IMR-90 (cell line): ENCODE data around the gene CD300C. TPM values are rescaled to one million over a fixed set of nuclear protein-coding genes. Genes with fewer than 3 reads are reported as not detected.

ENCODE experiments used
- ATAC-seq: fragments of 200-7000 bp; cut with Tn5 transposase; 2 replicates; pipeline ENCODE4 v1.9.1; 2020; ENCODE audit warnings: low read depth, mild to moderate bottlenecking, moderate library complexity
- BruUV-seq: library from RNA; stranded (reverse); fragments of 400-500 nt; replicated peaks from 2 replicates; lab custom pipeline; 2021; lab: Mats Ljungman, UMichigan
- CTCF ChIA-PET: fragments of 300-600 bp; formaldehyde crosslinking; extraction: SDS; loops from one replicate; lab custom pipeline; 2021; ENCODE audit warnings: antibody characterized with exemption; lab: Yijun Ruan, JAX
- POLR2A ChIA-PET: fragments of 300-600 bp; sonication (Branson Sonifier 250); formaldehyde crosslinking; loops from one replicate; lab custom pipeline; 2022; ENCODE audit warnings: antibody characterized with exemption; ENCODE audit not compliant: unreplicated experiment; lab: Charles Lee
- DNase-seq: peaks from one replicate; pipeline ENCODE4 v3.0.0; 2013
- H2AFZ ChIP-seq: replicated peaks from 2 replicates; pipeline ENCODE3; 2013; ENCODE audit warnings: low read length, mild to moderate bottlenecking; ENCODE audit not compliant: poor library complexity
- H2AK5ac ChIP-seq: 2 replicates; pipeline ENCODE4 v1.6.1; 2013; ENCODE audit warnings: low read depth, low read length, inconsistent platforms
- H2AK9ac ChIP-seq: replicated peaks from 2 replicates; pipeline ENCODE3; 2013; ENCODE audit warnings: mild to moderate bottlenecking, low read depth, low read length, moderate library complexity; ENCODE audit not compliant: poor library complexity
- H2BK120ac ChIP-seq: 2 replicates; pipeline ENCODE4 v1.6.1; 2013; ENCODE audit warnings: low read depth, low read length, inconsistent platforms
- H2BK15ac ChIP-seq: 3 replicates; pipeline ENCODE4 v1.6.1; 2013; ENCODE audit warnings: low read depth, low read length, inconsistent platforms
- H2BK20ac ChIP-seq: 2 replicates; pipeline ENCODE4 v1.6.1; 2013; ENCODE audit warnings: low read depth, mild to moderate bottlenecking, inconsistent platforms, low read length, moderate library complexity
- H2BK5ac ChIP-seq: 2 replicates; pipeline ENCODE4 v1.6.1; 2013; ENCODE audit warnings: mild to moderate bottlenecking, low read depth, low read length, inconsistent platforms; ENCODE audit not compliant: poor library complexity, severe bottlenecking
- H3K14ac ChIP-seq: replicated peaks from 2 replicates; pipeline ENCODE4 v1.6.1; 2013; ENCODE audit warnings: low read depth, low read length, inconsistent platforms
- H3K18ac ChIP-seq: 2 replicates; pipeline ENCODE4 v1.6.1; 2013; ENCODE audit warnings: low read depth, low read length, control low read depth
- H3K23ac ChIP-seq: 2 replicates; pipeline ENCODE4 v1.6.1; 2013; ENCODE audit warnings: low read depth, low read length, inconsistent platforms
- H3K27ac ChIP-seq: 2 replicates; pipeline ENCODE4 v1.5.1; 2013; ENCODE audit warnings: mild to moderate bottlenecking, control low read depth, low read length; ENCODE audit not compliant: insufficient read depth
- H3K27me3 ChIP-seq: 2 replicates; pipeline ENCODE4 v1.6.1; 2013; ENCODE audit warnings: low read length; ENCODE audit not compliant: control insufficient read depth, insufficient read depth
- H3K36me3 ChIP-seq: 2 replicates; pipeline ENCODE4 v1.6.1; 2013; ENCODE audit warnings: low read length, mixed read lengths; ENCODE audit not compliant: control insufficient read depth, insufficient read depth
- H3K4ac ChIP-seq: 2 replicates; pipeline ENCODE4 v1.6.1; 2013; ENCODE audit warnings: low read depth, low read length, inconsistent platforms
- H3K4me1 ChIP-seq: 2 replicates; pipeline ENCODE4 v1.6.1; 2013; ENCODE audit warnings: low read length, mixed read lengths; ENCODE audit not compliant: control insufficient read depth, insufficient read depth
- H3K4me2 ChIP-seq: 2 replicates; pipeline ENCODE4 v1.6.1; 2013; ENCODE audit warnings: low read depth, mild to moderate bottlenecking, control low read depth, low read length, moderate library complexity
- H3K4me3 ChIP-seq: 2 replicates; pipeline ENCODE4 v1.5.1; 2013; ENCODE audit warnings: low read depth, mild to moderate bottlenecking, control low read depth, low read length, moderate library complexity; ENCODE audit not compliant: insufficient read depth
- H3K56ac ChIP-seq: 2 replicates; pipeline ENCODE4 v1.6.1; 2013; ENCODE audit warnings: low read length, inconsistent platforms; ENCODE audit not compliant: insufficient read depth; ENCODE audit errors: extremely low read depth
- H3K79me1 ChIP-seq, 2 experiments: 2 replicates each; pipeline ENCODE4 v1.6.1; 2013; ENCODE audit warnings: low read length in 2 of 2, inconsistent platforms in 1 of 2, low read depth in 1 of 2
- H3K9ac ChIP-seq: 2 replicates; pipeline ENCODE4 v1.6.1; 2013; ENCODE audit warnings: low read depth, low read length, control low read depth
- H3K9me1 ChIP-seq: 2 replicates; pipeline ENCODE4 v1.6.1; 2013; ENCODE audit warnings: low read length, inconsistent platforms; ENCODE audit not compliant: insufficient read depth
- H3K9me3 ChIP-seq: 2 replicates; pipeline ENCODE4 v1.6.1; 2013; ENCODE audit warnings: low read length; ENCODE audit not compliant: control insufficient read depth, insufficient read depth
- H4K20me1 ChIP-seq: 2 replicates; pipeline ENCODE4 v1.6.1; 2013; ENCODE audit warnings: low read length, inconsistent platforms; ENCODE audit not compliant: insufficient read depth
- H4K5ac ChIP-seq: 2 replicates; pipeline ENCODE4 v1.6.1; 2013; ENCODE audit warnings: mild to moderate bottlenecking, low read depth, low read length, control low read depth
- H4K8ac ChIP-seq, 2 experiments: 2 replicates each; pipeline ENCODE4 v1.6.1; 2013; ENCODE audit warnings: low read depth in 2 of 2, low read length in 2 of 2, control low read depth in 1 of 2, inconsistent platforms in 1 of 2
- H4K91ac ChIP-seq: 2 replicates; pipeline ENCODE4 v1.6.1; 2013; ENCODE audit warnings: low read depth, low read length, inconsistent platforms; ENCODE audit not compliant: insufficient read depth
- CEBPB ChIP-seq: IDR thresholded peaks from 2 replicates; pipeline ENCODE4 v1.6.1; 2012; ENCODE audit warnings: low read depth, low read length, improper control_type of control experiment
- CHD1 ChIP-seq: IDR thresholded peaks from 2 replicates; pipeline ENCODE4 v1.6.1; 2012; ENCODE audit warnings: low read depth, low read length, improper control_type of control experiment
- CTCF ChIP-seq: conservative IDR thresholded peaks from 2 replicates; pipeline ENCODE4 v1.5.1; 2012; ENCODE audit warnings: mild to moderate bottlenecking, low read depth, low read length, improper control_type of control experiment
- FOS ChIP-seq: fragments of 150-350 bp; IDR thresholded peaks from 2 replicates; pipeline ENCODE4 v1.6.1; 2016; ENCODE audit warnings: low read depth, low read length
- MAFK ChIP-seq: IDR thresholded peaks from 2 replicates; pipeline ENCODE4 v1.6.1; 2012; ENCODE audit warnings: low read depth, low read length, improper control_type of control experiment
- MAZ ChIP-seq: IDR thresholded peaks from 2 replicates; pipeline ENCODE4 v1.6.1; 2012; ENCODE audit warnings: low read depth, mild to moderate bottlenecking, low read length, improper control_type of control experiment, moderate library complexity, borderline replicate concordance
- MXI1 ChIP-seq: IDR thresholded peaks from 2 replicates; pipeline ENCODE4 v1.6.1; 2012; ENCODE audit warnings: low read depth, mild to moderate bottlenecking, low read length, moderate library complexity, borderline replicate concordance
- POLR2A ChIP-seq: IDR thresholded peaks from 2 replicates; pipeline ENCODE4 v1.6.1; 2012; ENCODE audit warnings: mild to moderate bottlenecking, low read depth, low read length
- RAD21 ChIP-seq: IDR thresholded peaks from 2 replicates; pipeline ENCODE4 v1.6.1; 2012; ENCODE audit warnings: low read length, improper control_type of control experiment
- RCOR1 ChIP-seq: IDR thresholded peaks from 2 replicates; pipeline ENCODE4 v1.6.1; 2012; ENCODE audit warnings: mild to moderate bottlenecking, low read length, improper control_type of control experiment; ENCODE audit not compliant: insufficient replicate concordance
- RFX5 ChIP-seq: IDR thresholded peaks from 2 replicates; pipeline ENCODE4 v1.8.0; 2012; ENCODE audit warnings: low read depth, mild to moderate bottlenecking, low read length, moderate library complexity
- SMC3 ChIP-seq: fragments of 150-350 bp; IDR thresholded peaks from 2 replicates; pipeline ENCODE4 v1.6.1; 2016; ENCODE audit warnings: low read depth, mild to moderate bottlenecking, antibody characterized with exemption, low read length, moderate library complexity
- WGBS, 2 experiments: methylation state at CpG; one replicate each; pipeline versions ENCODE4 v1.1.5 to v1.1.7; 2013; ENCODE audit warnings: missing lambda C conversion rate in 2 of 2; ENCODE audit not compliant: insufficient read length in 1 of 2; ENCODE audit errors: extremely low coverage in 2 of 2; 5-methylcytosine and 5-hydroxymethylcytosine counted together
- dilution Hi-C: fragments of 300-500 bp; cut with HindIII; formaldehyde crosslinking; loops from one replicate; pipeline ENCODE4 v1.14.3; 2018; ENCODE audit warnings: low sequenced_read_pairs; ENCODE audit not compliant: unreplicated experiment
- in situ Hi-C: fragments of 300-500 bp; cut with MboI; formaldehyde crosslinking; loops from 3 replicates; pipeline ENCODE4 v1.14.3; 2019; ENCODE audit warnings: low sequenced_read_pairs, inconsistent platforms, mixed read lengths
- intact Hi-C: fragments of 100-400 bp; cut with micrococcal nuclease; formaldehyde crosslinking; loops from 2 replicates; pipeline ENCODE4 v1.10.0; 2022
- polyA plus RNA-seq, 3 experiments: library from polyadenylated mRNA; depleted of rRNA; stranded (reverse); fragments of >200 nt; gene quantifications; 2 replicates each; pipeline ENCODE4 v1.2.3, GENCODE V29; 2012; ENCODE audit warnings: low replicate concordance in 1 of 3
- total RNA-seq: library from RNA; depleted of rRNA; stranded (reverse); fragments of >200 nt; gene quantifications from 2 replicates; pipeline ENCODE4 v1.2.3, GENCODE V29; 2012
- TF ChIP-seq, protein P1 (sequence below): fragments of 150-350 bp; IDR thresholded peaks from 2 replicates; pipeline ENCODE4 v1.6.1; 2016; ENCODE audit warnings: low read depth, mild to moderate bottlenecking, low read length, moderate library complexity, borderline replicate concordance

CD300C gene
- total and polyA plus RNA-seq, 2 of the 4 experiments (the other 2 are of a cell fraction) = not detected

DNA sequence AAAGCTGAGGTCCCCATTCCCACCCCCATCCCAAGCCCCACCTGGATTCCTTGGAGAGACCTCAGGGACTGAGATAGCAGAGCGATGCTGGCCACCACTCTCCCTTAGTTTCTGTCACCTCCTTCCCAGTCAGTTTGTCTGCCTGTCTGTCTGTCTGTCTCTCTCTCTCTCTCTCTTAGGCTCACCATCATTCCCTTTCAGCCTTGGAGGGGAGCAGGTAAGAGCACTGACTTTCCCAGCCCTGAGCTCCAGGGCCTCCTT, 20.5 kb downstream of the CD300C start:
- Histone ChIP-seq H2AK5ac (no peak overlapping the region), H3K79me1 (no peaks in the 10 kb centered on the region), H2AK9ac (no peak overlapping the region), H3K27me3 (no peaks in the 10 kb centered on the region), H3K9me3 (peaks cover 51% of the 10 kb centered on the region), H4K8ac (no peak overlapping the region), H3K4me3 (no peak overlapping the region), H2BK120ac (no peak overlapping the region), H3K56ac (no peak overlapping the region), H3K23ac (no peak overlapping the region), H3K9me1 (no peaks in the 10 kb centered on the region), H2BK5ac (no peak overlapping the region), H3K18ac (no peak overlapping the region), H4K91ac (no peak overlapping the region), H3K14ac (no peak overlapping the region), H2BK15ac (no peak overlapping the region), H2AFZ (no peak overlapping the region), H4K5ac (no peak overlapping the region), H3K36me3 (no peaks in the 10 kb centered on the region), H3K4me2 (no peak overlapping the region), H3K4me1 (no peaks in the 10 kb centered on the region), H3K9ac (no peak overlapping the region), H2BK20ac (no peak overlapping the region), H3K27ac (no peak overlapping the region), H3K4ac (no peak overlapping the region), H4K20me1 (no peaks in the 10 kb centered on the region)
- ChIA-PET CTCF (no interaction called here), POLR2A (no interaction called here)
- ATAC-seq (no peak), DNase-seq (no peak)
- dilution Hi-C loops (no loop called here), in situ Hi-C loops (no loop called here), intact Hi-C loops (no loop called here)
- TF ChIP-seq FOS = no peak
- no peak for TF ChIP-seq SMC3
- TF ChIP-seq RCOR1 = no peak
- no peak for TF ChIP-seq MAFK
- TF ChIP-seq CEBPB = no peak
- no peak for TF ChIP-seq CHD1
- TF ChIP-seq MXI1 = no peak
- no peak for TF ChIP-seq RFX5
- no peak for TF ChIP-seq RAD21
- TF ChIP-seq POLR2A = no peak
- TF ChIP-seq CTCF = no peak
- TF ChIP-seq, protein P1, sequence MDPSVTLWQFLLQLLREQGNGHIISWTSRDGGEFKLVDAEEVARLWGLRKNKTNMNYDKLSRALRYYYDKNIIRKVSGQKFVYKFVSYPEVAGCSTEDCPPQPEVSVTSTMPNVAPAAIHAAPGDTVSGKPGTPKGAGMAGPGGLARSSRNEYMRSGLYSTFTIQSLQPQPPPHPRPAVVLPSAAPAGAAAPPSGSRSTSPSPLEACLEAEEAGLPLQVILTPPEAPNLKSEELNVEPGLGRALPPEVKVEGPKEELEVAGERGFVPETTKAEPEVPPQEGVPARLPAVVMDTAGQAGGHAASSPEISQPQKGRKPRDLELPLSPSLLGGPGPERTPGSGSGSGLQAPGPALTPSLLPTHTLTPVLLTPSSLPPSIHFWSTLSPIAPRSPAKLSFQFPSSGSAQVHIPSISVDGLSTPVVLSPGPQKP = no peak
- TF ChIP-seq MAZ = no peak
- BruUV-seq = no TSS peak
- WGBS, 2 experiments = no CpG with 5 or more reads among the region's 1 CpG
